ENCODE data around the gene SKA1. TPM values are rescaled to one million over a fixed set of nuclear protein-coding genes. Genes with fewer than 3 reads are reported as not detected.

The SKA1 gene
- total and polyA plus RNA-seq, 2 of the 13 experiments (the other 11 are each of a cell fraction or from before 2014, with no cell fraction given), result 5.3 to 21.3 TPM

GRCh38 chr18:50338122-50338521, 36.7 kb upstream of the SKA1 start:
- no peak for DNase-seq (ENCODE audit: low spot score)
- H3K4me3 ChIP-seq (replicated peaks in 1 of 3; ENCODE audit: insufficient read depth in 1 of 3, low read depth in 2 of 3, low read length in 3 of 3), result no peak overlapping the region
- no peak for FAIRE-seq
- H3K27me3 ChIP-seq (ENCODE audit: control insufficient read depth in 1 of 2, insufficient read depth in 2 of 2, low read length in 2 of 2), result 0 out of 5 replicates have a peak, but pooled peaks cover 0 to 4% of the 10 kb centered on the region in 2 experiments
- H3K4me2 ChIP-seq (ENCODE audit: low read depth, low read length), result no peak overlapping the region
- no peaks in the 10 kb centered on the region for H3K9me3 ChIP-seq (ENCODE audit: low read length)
- in situ Hi-C loops (cut with HindIII; ENCODE audit: extremely low pct_ligation_motif_present, low pct_unique_long_range_greater_than_20kb), result no loop called here
- H3K4me1 ChIP-seq (ENCODE audit: insufficient read depth, low read length), result no peaks in the 10 kb centered on the region
- H3K9ac ChIP-seq (ENCODE audit: insufficient read depth, low read depth, low read length), result no peak overlapping the region
- BruUV-seq (replicated peaks), result no TSS peak
- no peaks in the 10 kb centered on the region for H3K79me2 ChIP-seq (ENCODE audit: insufficient read depth, low read length)
- WGBS (ENCODE audit: low lambda C conversion rate), result 16% methylated on average over 2 of the region's 2 CpGs
- ChIA-PET CTCF (ENCODE audit: low intra/inter-chr PET ratio, low total read pairs) (no interaction called here), POLR2A (no interaction called here)
- ATAC-seq, result no peak
- intact Hi-C loops (cut with micrococcal nuclease; ENCODE audit: unreplicated experiment), result no loop called here
- H3K36me3 ChIP-seq (replicated peaks in 1 of 2; ENCODE audit: control insufficient read depth in 1 of 2, insufficient read depth in 2 of 2, low read length in 2 of 2), result no peaks in the 10 kb centered on the region
- no peaks in the 10 kb centered on the region for H4K20me1 ChIP-seq (ENCODE audit: insufficient read depth, low read length)
- no peak overlapping the region for H2AFZ ChIP-seq (ENCODE audit: low read length)
- no peak overlapping the region for H3K27ac ChIP-seq (ENCODE audit: extremely low read length, insufficient read depth, low read length)
- TF ChIP-seq TBX2 (CRISPR knock-in tag; IDR thresholded peaks at IDR 0.05; ENCODE audit: borderline replicate concordance), result no peak
- no peak for TF ChIP-seq ZNF704 (CRISPR knock-in tag; IDR thresholded peaks at IDR 0.05; ENCODE audit: borderline replicate concordance)
- no peak for TF ChIP-seq NCOA5 (CRISPR knock-in tag; IDR thresholded peaks at IDR 0.05)
- no peak for TF ChIP-seq SRSF4 (IDR thresholded peaks at IDR 0.05; ENCODE audit: low read depth, low read length, poor library complexity, severe bottlenecking)
- no peak for TF ChIP-seq TCF7 (IDR thresholded peaks at IDR 0.05; ENCODE audit: low read depth)
- TF ChIP-seq ZFP90 (CRISPR knock-in tag; IDR thresholded peaks at IDR 0.05; ENCODE audit: borderline replicate concordance), result no peak
- TF ChIP-seq ZNF549 (CRISPR knock-in tag; IDR thresholded peaks at IDR 0.05), result no peak
- no peak for TF ChIP-seq NPAS2 (CRISPR knock-in tag; IDR thresholded peaks at IDR 0.05; ENCODE audit: borderline replicate concordance)
- TF ChIP-seq KMT2A (CRISPR knock-in tag; IDR thresholded peaks at IDR 0.05), result no peak
- no peak for TF ChIP-seq GPBP1L1 (CRISPR knock-in tag; IDR thresholded peaks at IDR 0.05)
- TF ChIP-seq TFE3 (CRISPR knock-in tag; IDR thresholded peaks at IDR 0.05), result no peak
- no peak for TF ChIP-seq ATAD3A (CRISPR knock-in tag; IDR thresholded peaks at IDR 0.05)
- TF ChIP-seq PTBP1 (IDR thresholded peaks at IDR 0.05; ENCODE audit: low read depth, low read length, poor library complexity, severe bottlenecking), result no peak
- no peak for TF ChIP-seq BRF2 (CRISPR knock-in tag; IDR thresholded peaks at IDR 0.05)
- TF ChIP-seq ZBTB7A (CRISPR knock-in tag; IDR thresholded peaks at IDR 0.05), result no peak
- no peak for TF ChIP-seq UBTF (CRISPR knock-in tag; IDR thresholded peaks at IDR 0.05)
